Measurements from ENCODE around the gene PLA2G4C. TPM values are rescaled to one million over a fixed set of nuclear protein-coding genes. Genes with fewer than 3 reads are reported as not detected.
A peak's percentile ranks its signal among the peaks of the same experiment; 100 is the strongest.

Gene PLA2G4C, protein sequence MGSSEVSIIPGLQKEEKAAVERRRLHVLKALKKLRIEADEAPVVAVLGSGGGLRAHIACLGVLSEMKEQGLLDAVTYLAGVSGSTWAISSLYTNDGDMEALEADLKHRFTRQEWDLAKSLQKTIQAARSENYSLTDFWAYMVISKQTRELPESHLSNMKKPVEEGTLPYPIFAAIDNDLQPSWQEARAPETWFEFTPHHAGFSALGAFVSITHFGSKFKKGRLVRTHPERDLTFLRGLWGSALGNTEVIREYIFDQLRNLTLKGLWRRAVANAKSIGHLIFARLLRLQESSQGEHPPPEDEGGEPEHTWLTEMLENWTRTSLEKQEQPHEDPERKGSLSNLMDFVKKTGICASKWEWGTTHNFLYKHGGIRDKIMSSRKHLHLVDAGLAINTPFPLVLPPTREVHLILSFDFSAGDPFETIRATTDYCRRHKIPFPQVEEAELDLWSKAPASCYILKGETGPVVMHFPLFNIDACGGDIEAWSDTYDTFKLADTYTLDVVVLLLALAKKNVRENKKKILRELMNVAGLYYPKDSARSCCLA
- 10 to 100 TPM in 1 of 5 donors, 1 to 10 TPM in 4; 1.4 to 90.2 (median 6.2) TPM for total RNA-seq
- 1 to 10 TPM; 3.7 to 6.7 (median 5.7) TPM for polyA plus RNA-seq
- long read RNA-seq, donor 1: 0 reads
- long read RNA-seq, donor 2: 0 reads
- long read RNA-seq, donor 3: 0 reads
- long read RNA-seq, donor 4: 0 reads
- long read RNA-seq, donor 5: 0 reads
- long read RNA-seq, donor 6: 0 reads
- long read RNA-seq, donor 7: 0 reads
- long read RNA-seq, donor 8: 0 reads
- long read RNA-seq, donor 9: 0 reads
- long read RNA-seq, donor 10: 0 reads

GRCh38 chr19:48110350-48110966 lies at the start of gene PLA2G4C:
PLA2G4C (minus strand) TSS chr19:48110817; CDS start chr19:48106529, 4,288 bp downstream.
- Histone ChIP-seq H3K27me3 (no peaks in the 10 kb centered on the region), H3K27ac (peak within 1 kb of the TSS; percentile 87 to 93 (median 90)), H3K36me3 (peaks cover 0 to 12% (median 7%) of the 10 kb centered on the region in 4 donors), H3K4me3 (peak within 1 kb of the TSS; percentile 41 to 55 (median 50)), H3K9me3 (no peaks in the 10 kb centered on the region), H3K4me1 (peaks cover 0 to 38% (median 27%) of the 10 kb centered on the region in 4 donors)
- DNase-seq: peak; percentile 89 to 95
- TF ChIP-seq, protein P1, sequence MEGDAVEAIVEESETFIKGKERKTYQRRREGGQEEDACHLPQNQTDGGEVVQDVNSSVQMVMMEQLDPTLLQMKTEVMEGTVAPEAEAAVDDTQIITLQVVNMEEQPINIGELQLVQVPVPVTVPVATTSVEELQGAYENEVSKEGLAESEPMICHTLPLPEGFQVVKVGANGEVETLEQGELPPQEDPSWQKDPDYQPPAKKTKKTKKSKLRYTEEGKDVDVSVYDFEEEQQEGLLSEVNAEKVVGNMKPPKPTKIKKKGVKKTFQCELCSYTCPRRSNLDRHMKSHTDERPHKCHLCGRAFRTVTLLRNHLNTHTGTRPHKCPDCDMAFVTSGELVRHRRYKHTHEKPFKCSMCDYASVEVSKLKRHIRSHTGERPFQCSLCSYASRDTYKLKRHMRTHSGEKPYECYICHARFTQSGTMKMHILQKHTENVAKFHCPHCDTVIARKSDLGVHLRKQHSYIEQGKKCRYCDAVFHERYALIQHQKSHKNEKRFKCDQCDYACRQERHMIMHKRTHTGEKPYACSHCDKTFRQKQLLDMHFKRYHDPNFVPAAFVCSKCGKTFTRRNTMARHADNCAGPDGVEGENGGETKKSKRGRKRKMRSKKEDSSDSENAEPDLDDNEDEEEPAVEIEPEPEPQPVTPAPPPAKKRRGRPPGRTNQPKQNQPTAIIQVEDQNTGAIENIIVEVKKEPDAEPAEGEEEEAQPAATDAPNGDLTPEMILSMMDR (IDR thresholded peaks at IDR 0.05): no peak
- TF ChIP-seq POLR2AphosphoS5 (IDR thresholded peaks at IDR 0.05): peak; percentile 45 to 66 (median 52)
- intact Hi-C loops (cut with DNase I; ENCODE audit: low total_unique reads): loop anchor here (5.0 kb wide), 1 partner anchor 42 kb away; no protein-coding TSS in a partner anchor
- WGBS, 5 donors: 1 to 3% (median 2%) methylated on average over 21 to 27 of the region's 27 CpGs

DNA sequence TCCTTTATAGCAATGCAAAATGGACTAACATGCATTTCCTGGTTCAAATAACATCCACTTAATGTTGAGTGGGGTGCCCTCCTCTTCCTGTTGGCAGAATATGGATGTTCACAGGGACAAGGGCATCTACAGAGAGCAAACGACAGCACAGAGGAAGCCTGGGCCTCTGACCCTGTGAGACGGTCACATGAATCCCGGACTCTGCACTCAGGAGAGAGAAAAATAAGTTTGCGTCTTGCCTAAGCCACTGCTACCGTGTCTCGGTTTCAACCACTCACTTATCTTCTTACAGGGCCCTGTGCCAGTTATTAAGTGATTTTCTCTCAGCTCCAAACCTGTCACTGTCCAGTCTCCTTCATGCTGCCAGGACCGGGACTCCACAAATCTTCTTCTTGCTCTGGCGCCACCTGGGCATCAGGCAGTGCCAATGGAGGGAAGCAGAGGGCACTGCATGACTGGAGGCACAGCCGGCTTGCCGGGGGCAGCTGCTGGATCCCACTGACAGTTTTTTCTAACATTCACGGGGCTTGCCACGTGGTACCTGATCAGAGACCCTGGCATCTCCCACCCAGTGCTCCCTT lies 47.7 kb upstream of the PLA2G4C start:
- TF ChIP-seq, protein P1 (IDR thresholded peaks at IDR 0.05): no peak
- no peak for TF ChIP-seq EP300 (IDR thresholded peaks at IDR 0.05)
- no peak for TF ChIP-seq POLR2AphosphoS5 (IDR thresholded peaks at IDR 0.05)
- TF ChIP-seq POLR2A (IDR thresholded peaks at IDR 0.05): no peak
- intact Hi-C loops (cut with DNase I; ENCODE audit: low total_unique reads): loop anchor here (10.0 kb wide), 1 partner anchor 193 kb away; no protein-coding TSS in a partner anchor
- Histone ChIP-seq H3K27ac (no peak overlapping the region), H3K9me3 (no peaks in the 10 kb centered on the region), H3K36me3 (peaks cover 0 to 67% (median 57%) of the 10 kb centered on the region in 4 donors), H3K4me1 (no peaks in the 10 kb centered on the region), H3K27me3 (no peaks in the 10 kb centered on the region), H3K4me3 (no peak overlapping the region)
- 88 to 92% (median 89%) methylated on average over 10 to 12 of the region's 12 CpGs for WGBS, 5 donors
- no peak for DNase-seq

GRCh38 chr19:48154003-48154402 lies 43.4 kb upstream of the PLA2G4C start:
- no peaks in the 10 kb centered on the region for H3K27me3 ChIP-seq
- intact Hi-C loops (cut with DNase I; ENCODE audit: low total_unique reads): loop anchor here (5.0 to 10.0 kb wide), 2 partner anchors 42 to 189 kb away; partner anchors contain the start of gene PLA2G4C
- DNase-seq: peak in 1 of 2 donors; percentile 7
- no peaks in the 10 kb centered on the region for H3K9me3 ChIP-seq
- 57 to 76% (median 63%) methylated on average over 9 of the region's 9 CpGs for WGBS, 5 donors
- TF ChIP-seq POLR2AphosphoS5 (IDR thresholded peaks at IDR 0.05) (no peak), POLR2A (IDR thresholded peaks at IDR 0.05) (no peak), EP300 (IDR thresholded peaks at IDR 0.05) (no peak)
- TF ChIP-seq, protein P1 (IDR thresholded peaks at IDR 0.05): no peak
- no peak overlapping the region for H3K4me3 ChIP-seq
- H3K27ac ChIP-seq: no peak overlapping the region
- H3K36me3 ChIP-seq: peaks cover 0 to 53% (median 50%) of the 10 kb centered on the region in 4 donors
- H3K4me1 ChIP-seq: peaks cover 0 to 8% (median 1%) of the 10 kb centered on the region in 4 donors

Data from stomach (tissue), 19 donors.